ENCODE data around the gene CLNK.
A peak's percentile ranks its signal among the peaks of the same experiment; 100 is the strongest.

Gene CLNK

GRCh38 chr4:10701161-10701560, 16.6 kb upstream of the CLNK start:
- no peak for DNase-seq

- no peak for DNase-seq
Measured at GRCh38 chr4:10698172-10698571, 13.6 kb upstream of the CLNK start.

DNA sequence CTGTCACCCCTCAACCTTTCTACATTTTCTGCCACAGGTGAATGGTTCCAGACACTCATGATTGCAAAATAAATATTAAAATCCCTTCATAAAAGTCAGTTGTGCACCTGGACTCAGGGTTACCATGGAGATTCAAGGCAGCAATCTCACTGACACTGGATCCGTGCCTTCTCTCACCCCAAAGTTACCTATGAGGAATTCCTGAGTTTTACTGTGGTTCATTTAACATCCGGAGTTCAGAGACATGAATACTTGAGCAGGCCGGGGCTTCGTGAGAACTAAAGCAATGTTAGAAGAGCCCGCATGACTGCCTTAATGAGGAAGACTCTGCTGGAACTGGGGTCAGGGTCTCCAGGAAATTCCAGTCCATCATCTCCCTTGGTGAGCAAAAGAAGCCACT, 12.5 kb upstream of the CLNK start:
- no peak for DNase-seq

DNA sequence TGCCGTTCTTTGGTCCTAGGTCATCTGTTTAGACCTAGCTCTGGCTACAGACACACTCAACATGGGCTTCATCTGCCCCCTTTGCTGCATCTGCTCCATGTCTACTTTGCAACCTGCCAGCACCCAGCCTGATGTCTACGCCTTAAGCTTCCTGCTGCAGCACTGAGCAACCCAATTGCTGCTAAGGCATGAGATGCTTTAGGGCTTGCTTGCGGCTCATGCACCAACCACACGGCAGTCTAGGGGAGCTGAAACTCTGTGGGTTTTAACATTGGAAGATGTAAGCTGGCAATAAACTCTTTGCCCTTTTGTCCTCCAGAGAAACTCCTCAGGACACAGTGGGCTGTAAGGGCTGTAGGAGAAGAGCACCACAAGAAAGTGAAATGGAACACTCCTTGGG, 11.7 kb upstream of the CLNK start:
- no peak for DNase-seq

DNA sequence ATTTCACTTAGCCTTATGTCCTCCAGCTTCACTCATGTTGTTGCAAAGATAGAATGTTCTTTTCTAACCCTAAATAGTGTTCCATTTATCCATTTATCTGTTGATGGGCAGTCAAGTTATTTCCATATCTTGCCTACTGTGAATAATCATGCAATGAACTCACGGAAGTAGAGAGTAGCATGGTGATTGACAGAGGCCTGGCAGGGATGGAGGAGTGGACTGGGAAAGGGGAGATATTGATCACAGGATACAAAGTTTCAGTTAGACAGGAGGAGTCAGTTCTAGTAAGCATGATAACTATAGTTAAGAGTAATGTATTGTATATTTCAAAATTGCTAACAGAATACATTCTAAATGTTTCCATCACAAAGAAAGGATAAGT, 10.3 kb upstream of the CLNK start:
- DNase-seq: no peak

DNA sequence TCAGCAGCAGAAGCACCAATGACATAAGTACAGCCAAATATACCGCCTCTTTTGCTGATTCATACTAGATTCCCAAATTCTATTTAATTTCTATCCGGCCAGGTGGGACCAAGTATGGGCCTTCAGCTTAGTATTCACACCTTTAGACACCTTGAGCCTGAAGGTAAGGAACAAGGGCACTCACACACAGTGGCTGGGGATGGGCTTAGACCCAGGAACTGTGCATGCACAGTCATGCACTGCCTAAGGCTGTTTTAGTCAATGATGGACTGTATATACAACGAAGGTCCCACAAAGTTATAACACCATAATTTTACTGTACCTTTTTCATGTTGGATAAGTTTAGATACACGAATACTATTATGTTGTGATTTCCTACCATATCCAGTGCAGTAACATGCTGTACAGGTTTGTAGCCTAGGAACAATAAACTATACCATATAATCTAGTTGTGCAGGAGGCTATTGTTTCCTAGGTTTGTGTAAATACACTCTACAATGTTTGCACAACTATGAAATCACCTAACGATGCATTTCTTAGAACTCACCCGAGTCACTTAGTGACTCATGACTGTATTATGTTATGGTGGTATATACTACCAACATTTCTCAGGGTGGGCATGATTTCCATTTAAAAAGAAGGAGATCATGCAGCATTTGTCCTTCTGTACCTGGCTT, 9.7 kb upstream of the CLNK start:
- peak; percentile 2 for DNase-seq

DNA sequence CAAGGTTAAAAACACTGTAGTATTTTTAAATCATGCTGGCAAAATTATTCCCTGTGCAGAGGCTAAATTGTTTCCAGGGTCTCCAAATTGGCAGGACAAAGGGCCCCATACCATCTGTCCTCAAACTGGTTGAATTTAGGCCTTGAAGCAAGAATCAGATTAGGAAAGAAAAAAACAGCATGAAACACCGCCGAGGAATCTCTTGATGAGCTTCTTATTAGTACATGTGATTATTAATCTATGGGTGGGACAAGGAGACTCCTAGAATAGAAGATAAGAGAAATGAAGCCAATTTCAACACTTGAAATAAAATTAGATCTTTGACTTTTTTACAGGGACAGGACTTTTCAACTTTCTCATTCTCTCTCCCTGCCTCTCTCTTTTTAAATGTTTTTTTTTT, 7.1 kb upstream of the CLNK start:
- DNase-seq: no peak

- no peak for DNase-seq
Measured at GRCh38 chr4:10690185-10690907, 5.8 kb upstream of the CLNK start.

- DNase-seq: no peak
Measured at GRCh38 chr4:10688846-10689245, 4.3 kb upstream of the CLNK start.

GRCh38 chr4:10688022-10688421, 3.5 kb upstream of the CLNK start:
- DNase-seq: no peak

- no peak for DNase-seq
Measured at GRCh38 chr4:10687526-10687925, 3.0 kb upstream of the CLNK start.

GRCh38 chr4:10682397-10682796, 2.2 kb downstream of the CLNK start:
- DNase-seq: no peak

- no peak for DNase-seq
Measured at GRCh38 chr4:10677796-10678497, 6.6 kb downstream of the CLNK start.

DNA sequence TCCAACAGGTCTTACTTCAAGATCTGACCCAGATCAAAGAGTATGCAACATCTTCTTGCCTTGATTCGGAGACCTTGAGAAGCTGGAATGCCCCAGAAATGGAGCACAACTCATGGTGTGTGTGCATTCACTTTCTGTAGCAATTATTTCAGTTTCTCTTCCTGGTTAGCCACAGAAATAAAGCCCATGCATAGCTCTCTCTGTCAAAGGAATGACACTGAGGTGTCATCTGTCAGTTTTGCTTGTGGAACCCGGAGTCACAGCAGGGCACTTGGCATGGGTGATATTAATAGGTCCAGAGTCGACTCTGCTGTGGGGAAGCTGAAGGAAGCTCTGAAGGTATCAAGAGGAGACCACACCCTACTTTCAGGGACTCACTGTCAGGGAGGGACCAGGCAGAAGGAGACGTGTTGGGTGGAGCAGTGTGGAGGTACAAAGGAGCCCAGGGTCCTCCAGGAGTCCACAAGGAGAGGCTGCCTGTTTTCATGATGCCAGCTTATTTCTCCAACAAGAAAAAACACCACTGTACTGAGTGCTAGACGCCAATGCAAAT, 10.7 kb downstream of the CLNK start:
- no peak for DNase-seq

- DNase-seq: no peak
Measured at GRCh38 chr4:10672379-10672778, 12.2 kb downstream of the CLNK start.

DNA sequence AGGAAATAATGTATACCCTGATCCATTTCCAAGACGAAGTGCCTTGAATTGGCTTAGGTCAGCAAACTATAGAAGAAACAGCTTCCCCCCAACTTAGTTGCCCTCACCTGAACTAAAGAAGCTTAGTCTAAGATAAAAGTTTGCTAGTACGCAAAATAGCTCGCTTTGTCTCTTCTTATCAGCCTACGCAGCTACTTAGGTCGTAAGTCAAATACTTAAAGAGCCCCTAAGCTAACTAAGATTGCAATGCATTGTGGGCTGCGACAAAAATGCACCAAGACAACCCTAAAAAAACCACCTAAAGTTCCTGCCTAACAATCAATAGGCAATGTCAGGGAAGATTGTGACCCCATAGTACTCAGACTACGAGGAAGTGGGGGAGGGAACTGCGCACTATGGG, 12.8 kb downstream of the CLNK start:
- no peak for DNase-seq

GRCh38 chr4:10671366-10671765, 13.2 kb downstream of the CLNK start:
- no peak for DNase-seq

- DNase-seq: no peak
Measured at GRCh38 chr4:10670321-10670720, 14.2 kb downstream of the CLNK start.

DNA sequence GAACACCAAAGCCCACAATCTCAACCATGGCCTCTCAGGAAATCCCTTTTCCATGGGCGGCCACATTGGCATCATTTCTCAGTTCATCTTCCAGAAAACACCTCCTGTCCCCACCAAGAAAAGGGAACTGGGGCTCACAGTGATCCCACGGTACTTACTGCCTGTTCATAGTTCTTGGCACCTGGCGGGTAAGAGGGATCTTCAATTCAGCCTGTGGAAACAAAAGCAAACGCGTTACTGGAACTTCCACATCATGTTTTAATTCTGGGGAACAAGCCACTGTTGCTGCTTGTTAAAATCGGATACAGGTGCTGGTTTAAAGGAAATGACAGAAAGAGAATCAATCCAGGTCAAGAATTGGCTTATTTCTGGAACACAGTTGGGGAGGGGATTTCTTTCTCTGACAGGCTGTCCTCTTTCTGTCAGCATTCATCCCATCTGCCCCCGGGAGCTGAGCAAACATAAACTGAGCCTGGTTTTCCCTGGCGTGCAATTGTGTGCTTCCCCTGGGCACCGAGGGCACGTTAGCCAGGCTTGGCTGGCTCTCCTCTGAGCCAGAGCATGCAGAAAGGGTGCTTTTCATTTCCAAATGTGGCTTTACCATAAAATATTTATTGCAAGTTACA, 16.8 kb downstream of the CLNK start:
- peak; percentile 9 for DNase-seq

DNA sequence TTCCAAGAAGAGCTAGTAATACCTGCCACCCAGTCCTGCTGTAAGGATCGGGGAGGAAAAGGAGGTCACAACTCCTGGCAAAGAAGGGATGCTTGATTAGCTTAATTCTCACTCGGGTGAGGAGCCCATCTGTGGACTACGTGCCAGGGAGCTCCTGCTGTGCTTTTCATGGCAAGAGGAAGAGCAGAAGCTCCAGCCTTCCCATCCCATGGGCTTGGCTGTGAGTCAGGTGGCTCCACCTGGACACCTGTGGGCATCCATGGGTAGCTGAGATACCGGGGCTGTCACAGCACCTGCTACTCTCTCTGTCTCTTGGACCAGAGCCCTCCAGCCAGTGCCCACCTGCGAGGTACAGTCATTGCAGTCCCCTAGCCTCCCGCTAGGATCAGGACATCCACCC, 18.0 kb downstream of the CLNK start:
- no peak for DNase-seq

GRCh38 chr4:10664408-10664807, 20.2 kb downstream of the CLNK start:
- DNase-seq: no peak

DNA sequence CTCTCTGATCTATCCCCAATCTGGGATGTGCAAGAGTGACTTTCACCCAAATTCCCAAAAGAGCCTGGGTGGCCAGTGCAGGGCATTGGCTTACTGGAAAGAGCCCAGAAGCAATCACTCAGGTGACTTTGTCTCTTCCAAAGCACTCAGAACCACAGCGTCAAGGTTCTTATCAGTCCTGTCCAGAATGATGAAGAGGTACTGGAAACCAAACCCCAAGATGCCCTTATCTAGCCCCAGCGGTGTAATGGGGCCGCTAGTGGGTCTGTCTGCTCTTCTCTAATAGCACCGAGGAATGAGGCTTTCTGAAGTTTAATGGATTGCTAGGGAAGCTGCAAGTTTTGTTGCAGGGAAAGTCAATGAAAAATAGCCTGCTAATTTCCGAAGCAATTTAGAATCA, 21.6 kb downstream of the CLNK start:
- DNase-seq: no peak

GRCh38 chr4:10661047-10661446, 23.5 kb downstream of the CLNK start:
- no peak for DNase-seq

DNA sequence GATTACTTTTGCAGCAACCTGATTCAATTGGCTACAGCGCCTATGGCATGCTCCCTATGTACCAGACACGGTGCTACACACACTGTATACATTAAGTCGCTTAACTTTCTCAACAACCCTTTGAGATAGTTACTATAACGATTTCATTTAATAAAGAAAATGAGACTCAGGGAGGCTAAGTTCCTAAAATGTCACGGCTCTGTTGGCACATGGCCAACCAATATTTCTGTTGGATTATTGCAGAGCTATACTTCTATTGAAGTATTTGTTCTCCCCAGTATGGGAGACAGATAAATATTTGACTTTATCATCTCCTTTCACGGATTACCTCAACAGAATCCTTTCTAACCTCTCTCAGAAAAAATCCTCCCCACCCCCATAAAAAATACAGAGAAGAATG, 25.3 kb downstream of the CLNK start:
- no peak for DNase-seq
